GM18858 (cell line): Measurements from ENCODE around the gene ZNRF1.

Experiments
- ATAC-seq: cut with Tn5 transposase; IDR thresholded peaks from one replicate; pipeline ENCODE4 v1.9.1; 2021; ENCODE audit not compliant: unreplicated experiment

ZNRF1 gene

DNA sequence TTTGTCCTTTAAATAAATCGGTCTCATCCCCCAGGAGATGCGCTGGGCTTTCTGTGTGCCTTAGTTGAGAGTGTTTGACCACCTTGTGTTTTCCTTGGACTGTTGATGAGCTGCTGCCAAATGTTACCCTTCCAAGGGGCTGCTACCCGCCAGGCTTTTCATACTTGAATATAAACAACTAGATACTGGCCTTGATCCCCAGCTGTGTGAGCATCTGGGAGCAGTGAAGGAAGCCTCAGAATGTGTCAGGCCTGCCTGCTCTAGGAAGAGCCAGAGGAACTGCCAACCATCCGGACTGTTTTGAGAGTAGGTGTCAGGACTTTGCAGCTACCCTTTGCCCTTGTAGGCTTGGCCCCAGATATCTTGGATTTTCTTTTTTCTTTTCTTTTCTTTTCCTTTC lies 60.0 kb downstream of the ZNRF1 start:
- ATAC-seq: no peak

DNA sequence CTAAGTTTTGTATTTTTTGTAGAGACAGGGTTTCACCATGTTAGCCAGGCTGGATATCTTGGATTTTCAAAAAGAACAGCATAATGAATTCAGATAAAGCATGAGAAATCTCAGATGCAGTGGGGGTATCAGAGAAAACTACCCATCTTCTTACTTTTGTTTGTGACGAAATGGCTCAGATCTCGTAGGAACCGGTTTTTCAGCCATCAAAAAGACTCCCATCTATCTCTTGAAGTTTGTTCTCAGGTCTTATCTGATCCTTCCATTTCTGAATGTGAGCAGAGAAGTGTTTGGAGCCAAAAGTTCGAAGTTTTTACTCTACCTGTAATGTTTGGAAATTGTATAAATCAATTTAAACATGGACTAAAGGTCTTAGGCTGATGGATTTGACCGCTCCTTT lies 60.6 kb downstream of the ZNRF1 start:
- ATAC-seq: no peak

GRCh38 chr16:75060723-75061122 lies 61.9 kb downstream of the ZNRF1 start:
- no peak for ATAC-seq

DNA sequence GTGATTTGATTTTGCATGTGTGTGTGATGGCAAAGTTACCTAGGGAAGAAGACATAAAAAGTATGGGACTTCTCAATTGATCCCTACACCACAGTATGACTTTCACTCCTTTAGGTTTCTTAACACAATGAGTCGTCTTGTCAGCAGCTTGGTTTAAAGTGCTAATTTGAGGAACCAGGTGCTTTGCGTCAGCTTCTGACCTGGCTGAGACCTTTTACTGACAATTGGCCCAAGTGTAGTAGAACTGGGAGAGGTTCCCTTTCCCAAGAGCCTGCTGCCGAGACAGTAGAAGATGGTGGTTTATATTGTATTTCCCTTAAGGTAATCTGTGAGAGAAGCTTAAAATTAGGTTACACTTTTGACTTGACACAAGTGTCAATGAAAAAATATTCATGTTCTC lies 62.8 kb downstream of the ZNRF1 start:
- ATAC-seq: no peak

DNA sequence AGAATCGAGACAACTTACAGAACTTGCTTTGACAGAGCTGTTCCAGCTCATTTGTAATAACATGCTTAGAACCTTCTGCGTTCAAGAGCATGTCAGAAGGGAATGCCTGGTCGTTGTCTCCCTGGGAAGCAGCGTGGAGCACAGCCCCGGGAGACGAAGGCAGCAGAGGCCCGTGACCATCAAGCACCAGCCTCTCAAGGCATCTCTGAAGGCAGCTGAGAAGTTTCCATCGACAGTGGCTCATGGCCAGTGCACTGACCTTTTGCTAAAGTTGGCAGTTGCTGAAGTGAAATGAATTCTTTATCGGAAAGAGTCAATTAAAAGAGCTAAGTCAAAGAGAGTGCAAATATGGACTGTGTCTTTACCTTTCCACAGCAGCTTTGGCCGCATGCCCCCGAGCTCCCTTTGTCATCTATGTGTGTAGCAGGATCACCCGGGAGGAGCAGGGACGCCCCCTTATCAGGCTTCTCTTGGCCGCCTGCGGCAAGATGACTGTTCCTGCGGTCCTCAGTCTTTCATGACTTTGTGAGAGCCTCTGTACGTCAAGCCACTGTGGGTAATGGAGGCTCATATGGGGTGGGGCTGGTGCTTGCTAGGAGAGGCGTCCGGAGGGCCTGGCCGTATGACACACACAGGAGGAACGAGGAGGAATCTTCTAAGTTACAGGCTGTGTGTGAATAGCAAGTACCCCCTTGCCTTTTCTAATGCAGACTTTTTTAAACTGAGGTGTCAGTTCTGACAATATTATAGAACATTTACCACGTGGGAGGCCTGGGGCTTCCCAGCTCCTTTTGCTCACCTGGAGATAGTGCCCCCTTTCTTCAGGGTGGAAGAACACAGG lies 63.5 kb downstream of the ZNRF1 start:
- no peak for ATAC-seq

- no peak for ATAC-seq
Observed at GRCh38 chr16:75062976-75063346, 64.1 kb downstream of the ZNRF1 start.

DNA sequence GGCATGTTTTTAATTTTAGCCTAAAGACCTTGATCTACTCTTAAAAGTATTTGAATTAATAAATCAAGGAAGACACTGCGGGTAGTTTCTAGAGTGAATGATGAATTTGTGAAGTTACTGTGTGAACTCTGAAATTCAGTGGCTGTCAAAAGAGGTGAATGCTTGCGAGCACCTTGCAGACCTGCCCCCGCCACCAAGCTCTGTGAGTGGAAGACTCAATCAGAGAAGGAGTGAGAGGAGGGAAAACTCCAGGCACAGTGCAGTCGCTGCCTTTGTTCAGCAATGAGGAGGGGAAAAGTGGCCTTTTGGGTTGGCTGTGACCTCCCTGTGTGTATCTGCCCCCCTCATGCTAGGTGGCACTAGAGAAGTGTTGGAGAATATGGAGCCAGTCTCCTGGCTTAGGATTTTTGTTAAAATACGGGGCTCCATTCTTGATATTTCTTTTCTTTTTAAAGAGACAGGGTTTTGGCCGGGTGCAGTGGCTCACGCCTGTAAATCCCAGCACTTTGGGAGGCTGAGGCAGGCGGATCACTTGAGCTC lies 64.8 kb downstream of the ZNRF1 start:
- ATAC-seq: no peak

DNA sequence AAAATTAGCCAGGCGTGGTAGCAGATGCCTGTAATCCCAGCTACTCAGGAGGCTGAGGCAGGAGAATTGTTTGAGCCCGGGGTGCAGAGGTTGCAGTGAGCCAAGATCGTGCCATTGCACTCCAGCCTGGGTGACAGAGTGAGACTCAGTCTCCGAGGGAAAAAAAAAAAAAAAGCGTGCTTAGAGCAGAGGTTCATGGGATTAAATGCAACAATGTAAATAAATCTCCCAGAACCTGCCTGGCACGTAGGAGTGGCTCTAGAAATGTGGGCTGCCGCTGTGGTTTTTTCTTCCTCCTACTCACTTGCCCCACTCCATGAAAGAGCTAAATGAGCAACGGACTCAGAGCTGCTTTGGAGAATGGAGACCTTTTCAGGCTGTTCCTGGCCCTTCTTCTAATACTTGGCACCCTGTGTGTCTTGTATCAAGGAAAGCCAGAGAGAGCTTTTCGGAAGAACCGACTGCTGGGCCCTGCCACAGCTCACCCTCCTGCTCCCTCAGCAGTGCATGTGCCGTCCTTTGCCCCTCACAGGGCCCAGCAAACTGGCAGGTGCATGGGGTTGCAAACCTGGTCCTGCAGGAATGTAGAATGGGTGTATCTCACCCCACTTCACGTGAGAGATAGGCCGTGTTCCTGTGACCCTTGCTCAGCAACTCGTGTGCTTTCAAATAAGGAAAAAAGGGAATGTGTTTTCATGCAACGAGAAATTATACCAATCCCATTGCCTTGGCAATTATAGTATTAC lies 65.8 kb downstream of the ZNRF1 start:
- ATAC-seq: no peak

GRCh38 chr16:75065149-75065505 lies 66.3 kb downstream of the ZNRF1 start:
- no peak for ATAC-seq

GRCh38 chr16:75065521-75066149 lies 66.8 kb downstream of the ZNRF1 start:
- ATAC-seq: no peak

GRCh38 chr16:75066861-75067447 lies 68.1 kb downstream of the ZNRF1 start:
- no peak for ATAC-seq

GRCh38 chr16:75068085-75069031 lies 69.5 kb downstream of the ZNRF1 start:
- ATAC-seq: no peak

DNA sequence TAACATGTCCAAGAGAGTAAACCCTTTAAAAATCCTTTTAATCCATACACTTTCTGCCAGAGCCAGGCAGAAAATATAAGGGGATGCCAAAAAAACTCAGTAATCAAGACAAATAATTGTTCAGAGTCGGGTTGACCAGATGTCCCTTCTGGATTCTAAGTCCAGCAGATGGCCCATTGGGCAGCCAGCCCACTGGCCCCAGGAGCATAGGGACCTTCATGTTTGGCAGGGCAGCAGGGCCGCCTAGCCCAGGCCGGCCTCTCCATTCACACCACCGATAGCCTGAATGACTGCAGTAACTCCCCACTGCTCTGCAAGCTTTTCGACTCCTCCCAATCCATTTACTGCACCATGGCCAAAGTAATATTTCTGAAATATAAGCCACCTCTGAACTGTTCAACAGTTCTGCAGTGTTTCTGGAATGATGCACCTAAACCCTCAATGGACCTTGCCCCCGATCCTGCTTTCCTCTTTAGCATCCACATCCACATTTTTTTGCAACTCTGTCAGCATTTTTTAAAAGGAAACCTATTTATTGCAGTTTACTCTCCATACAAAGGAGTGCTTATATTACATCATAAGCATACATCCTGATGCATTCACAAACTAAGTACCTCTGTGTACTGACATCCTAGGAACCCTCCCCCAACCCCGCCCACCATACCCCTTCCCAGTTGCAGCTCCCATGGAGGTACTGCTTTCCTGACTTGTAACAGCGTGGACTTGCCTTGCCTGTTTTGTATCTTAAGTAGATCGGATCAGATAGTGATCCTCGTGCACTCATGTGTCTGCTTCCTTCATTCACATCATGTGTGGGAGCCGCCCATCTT lies 71.4 kb downstream of the ZNRF1 start:
- no peak for ATAC-seq

DNA sequence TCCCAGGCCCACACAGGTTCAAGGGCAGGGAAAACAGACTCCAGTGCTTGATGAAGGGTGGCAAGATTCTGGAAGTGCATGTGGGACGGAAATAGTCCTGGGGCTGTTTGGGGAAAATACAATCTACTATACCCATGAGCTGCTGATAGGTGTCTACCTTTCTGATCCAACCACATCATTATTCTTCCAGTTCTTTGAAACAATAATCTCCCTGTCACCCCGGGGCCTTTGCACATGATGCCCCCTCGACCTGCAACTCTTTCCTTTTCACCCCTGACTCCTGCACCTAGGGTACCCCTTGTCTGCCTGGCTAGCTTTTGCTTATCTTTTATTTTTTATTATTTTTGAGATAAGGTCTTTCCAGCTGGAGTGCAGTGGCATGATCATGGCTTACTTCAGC lies 72.8 kb downstream of the ZNRF1 start:
- no peak for ATAC-seq

DNA sequence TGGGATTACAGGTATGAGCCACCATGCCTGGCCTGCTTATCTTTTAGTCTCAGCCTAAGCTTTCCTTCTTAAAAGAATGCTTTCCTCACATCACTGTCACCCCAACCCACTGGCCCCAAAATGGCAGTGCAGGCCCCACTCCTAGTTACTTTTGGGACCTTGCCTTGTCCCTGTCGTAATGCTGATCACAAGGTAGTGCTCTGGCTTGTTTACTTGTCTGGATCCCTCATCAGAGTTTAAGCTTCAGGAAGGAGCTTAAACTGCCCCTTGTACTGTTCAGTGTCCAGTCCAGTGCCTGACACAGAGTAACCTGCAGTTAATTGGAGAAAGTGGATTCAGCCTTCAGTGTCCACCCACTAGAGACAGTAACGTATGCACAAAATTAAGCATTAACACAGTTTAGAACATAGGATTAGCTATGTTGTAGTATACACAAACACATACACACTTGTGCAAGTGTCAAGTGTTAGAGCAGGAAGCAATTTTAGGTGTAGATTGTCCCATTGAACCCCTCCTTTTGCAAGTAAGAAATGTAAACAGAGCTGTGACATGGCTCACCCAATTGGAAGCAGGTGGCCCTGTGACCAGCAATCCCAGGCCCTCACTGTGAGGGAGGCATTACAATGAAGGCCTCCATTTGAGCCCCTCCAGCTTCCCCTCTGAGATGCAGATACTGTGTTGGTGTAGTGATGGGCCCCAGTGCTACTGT lies 73.6 kb downstream of the ZNRF1 start:
- ATAC-seq: no peak

DNA sequence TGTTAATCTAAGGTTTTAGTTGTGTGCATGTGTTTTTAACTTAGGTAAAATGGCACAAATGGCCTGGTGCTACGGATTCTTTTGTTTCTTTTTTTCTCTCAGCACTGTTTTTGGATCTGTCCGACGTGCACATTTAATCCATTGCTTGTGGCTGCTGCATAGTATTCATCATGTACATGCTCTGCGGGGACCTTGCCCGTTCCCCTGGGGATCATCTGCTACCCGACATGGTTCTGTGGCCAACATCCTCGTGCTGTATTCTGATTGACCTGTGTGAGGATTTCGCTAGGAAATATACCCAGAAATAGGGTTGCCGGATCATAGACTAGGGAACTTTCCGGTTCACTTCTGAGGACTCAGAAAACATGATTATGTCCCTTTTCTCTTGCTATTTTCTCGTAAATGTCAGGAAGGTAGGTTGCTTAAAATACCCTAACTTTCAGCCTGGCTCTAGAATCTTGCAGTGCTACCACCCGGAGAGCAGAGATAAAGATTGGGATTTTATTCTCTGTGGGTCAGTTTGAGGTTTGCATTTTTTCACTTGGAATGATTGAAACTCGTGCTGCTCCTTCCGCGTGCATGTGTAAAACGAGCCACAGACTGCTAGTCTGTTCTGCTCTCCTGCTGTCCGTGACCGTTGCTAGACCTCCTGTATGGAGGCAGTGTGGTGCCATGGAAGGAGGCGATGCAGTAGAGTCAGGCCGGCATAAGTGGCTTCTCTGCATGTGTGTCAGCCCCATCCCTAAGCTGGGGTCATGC lies 74.9 kb downstream of the ZNRF1 start:
- no peak for ATAC-seq

- no peak for ATAC-seq
Observed at GRCh38 chr16:75074304-75074793, 75.5 kb downstream of the ZNRF1 start.
